GM10248 (cell line): ENCODE measurements around the gene PCDH1.

Experiments used
- CTCF ChIA-PET: fragments of 300-600 bp; sonication (Branson Sonifier 250); formaldehyde crosslinking; extraction: SDS; loops from one replicate; lab custom pipeline; 2021; ENCODE audit warnings: antibody characterized with exemption; lab: Yijun Ruan, JAX
- POLR2A ChIA-PET: fragments of 350-650 bp; sonication (Branson Sonifier 250); formaldehyde crosslinking; extraction: SDS; loops from one replicate; lab custom pipeline; 2020; ENCODE audit warnings: antibody characterized with exemption; lab: Yijun Ruan, JAX
- DNase-seq: peaks from one replicate; pipeline ENCODE4 v3.0.0; 2012; ENCODE audit errors: extremely low spot score
- CTCF ChIP-seq: IDR thresholded peaks from 2 replicates; pipeline ENCODE4 v1.5.1; 2012; ENCODE audit warnings: mild to moderate bottlenecking, low read depth; ENCODE audit errors: extremely low read depth, missing control alignments, control extremely low read depth

PCDH1 gene

GRCh38 chr5:141870871-141871270, 7.3 kb downstream of the PCDH1 start:
- no peak for DNase-seq
- ChIA-PET POLR2A (no interaction called here), CTCF (no interaction called here)
- no peak for TF ChIP-seq CTCF

- ChIA-PET CTCF (interaction anchor here (1.6 to 4.4 kb wide), 2 partner anchors 8 to 91 kb away, joined by 5 to 23 read pairs; partner anchors contain the start of gene PCDH1), POLR2A (no interaction called here)
- no peak for DNase-seq
- no peak for TF ChIP-seq CTCF
These were observed 8.0 kb downstream of the PCDH1 start for GRCh38 chr5:141870228-141870627.

- DNase-seq: no peak
- CTCF ChIA-PET: interaction anchor here (1.3 to 4.4 kb wide), 4 partner anchors 9 to 91 kb away, joined by 3 to 23 read pairs (median 4); partner anchors contain the start of gene PCDH1
- no peak for TF ChIP-seq CTCF
- POLR2A ChIA-PET: no interaction called here
These were observed 8.7 kb downstream of the PCDH1 start for GRCh38 chr5:141869514-141869913.

GRCh38 chr5:141869040-141869439, 9.2 kb downstream of the PCDH1 start:
- POLR2A ChIA-PET: no interaction called here
- no peak for DNase-seq
- CTCF ChIA-PET: interaction anchor here (1.3 to 4.4 kb wide), 4 partner anchors 9 to 92 kb away, joined by 3 to 23 read pairs (median 4); partner anchors contain the start of gene PCDH1
- no peak for TF ChIP-seq CTCF

- CTCF ChIA-PET: interaction anchor here (1.3 to 4.4 kb wide), 3 partner anchors 10 to 31 kb away, joined by 3 to 23 read pairs (median 4); partner anchors contain the start of gene PCDH1
- no peak for DNase-seq
- no peak for TF ChIP-seq CTCF
- POLR2A ChIA-PET: no interaction called here
These were observed 9.7 kb downstream of the PCDH1 start for GRCh38 chr5:141868541-141868940.

GRCh38 chr5:141867651-141868050, 10.6 kb downstream of the PCDH1 start:
- no peak for TF ChIP-seq CTCF
- CTCF ChIA-PET: interaction anchor here (1.1 to 4.4 kb wide), 2 partner anchors 11 kb away, joined by 3 to 23 read pairs; partner anchors contain the start of gene PCDH1
- POLR2A ChIA-PET: no interaction called here
- no peak for DNase-seq
